RWPE1 (cell line): ENCODE results near the gene HEMGN.

ENCODE experiments used
- CTCF ChIA-PET: fragments of 350-600 bp; sonication (Branson Sonifier 250); formaldehyde crosslinking; extraction: SDS; loops from one replicate; lab custom pipeline; 2021; lab: Yijun Ruan, JAX
- POLR2A ChIA-PET: fragments of 400-600 bp; formaldehyde crosslinking; extraction: SDS; loops from one replicate; lab custom pipeline; 2020; ENCODE audit warnings: antibody characterized with exemption; ENCODE audit not compliant: low non-redundant PET; lab: Yijun Ruan, JAX
- DNase-seq: peaks from one replicate; pipeline ENCODE4 v3.0.0; 2012; ENCODE audit warnings: low spot score
- H3K27ac ChIP-seq: fragments of 450-650 bp; 2 replicates; pipeline ENCODE4 v1.5.1; 2017
- CTCF ChIP-seq: fragments of 450-650 bp; conservative IDR thresholded peaks from 2 replicates; pipeline ENCODE4 v1.5.1; 2017; ENCODE audit warnings: low read depth, mild to moderate bottlenecking

Gene HEMGN

GRCh38 chr9:97941323-97941722 is 3.4 kb upstream of the HEMGN start:
- DNase-seq, result no peak
- H3K27ac ChIP-seq, result no peak overlapping the region
- ChIA-PET POLR2A (no interaction called here), CTCF (interaction anchor here (0.6 kb wide), 1 partner anchor 245 kb away, joined by 3 read pairs; no protein-coding TSS in a partner anchor)
- TF ChIP-seq CTCF, result no peak

GRCh38 chr9:97940741-97941140 is 2.8 kb upstream of the HEMGN start:
- ChIA-PET POLR2A (no interaction called here), CTCF (no interaction called here)
- TF ChIP-seq CTCF, result no peak
- DNase-seq, result no peak
- no peak overlapping the region for H3K27ac ChIP-seq

GRCh38 chr9:97940233-97940632 is 2.3 kb upstream of the HEMGN start:
- TF ChIP-seq CTCF, result no peak
- H3K27ac ChIP-seq, result no peak overlapping the region
- CTCF ChIA-PET, result no interaction called here
- no peak for DNase-seq
- POLR2A ChIA-PET, result no interaction called here

GRCh38 chr9:97936998-97937397 is 974 bp downstream of the HEMGN start:
- no peak for TF ChIP-seq CTCF
- ChIA-PET POLR2A (no interaction called here), CTCF (interaction anchor here (1.5 kb wide), 1 partner anchor 14 kb away, joined by 7 read pairs; no protein-coding TSS in a partner anchor)
- DNase-seq, result no peak
- H3K27ac ChIP-seq, result no peak overlapping the region

- POLR2A ChIA-PET, result no interaction called here
- H3K27ac ChIP-seq, result no peak overlapping the region
- no peak for TF ChIP-seq CTCF
- CTCF ChIA-PET, result interaction anchor here (0.7 to 0.9 kb wide), 2 partner anchors 11 to 37 kb away, joined by 3 read pairs; no protein-coding TSS in a partner anchor
- DNase-seq, result no peak
Measured at GRCh38 chr9:97935276-97935675, 2.7 kb downstream of the HEMGN start.

GRCh38 chr9:97934321-97935115 is 3.5 kb downstream of the HEMGN start:
- no peak for TF ChIP-seq CTCF
- ChIA-PET CTCF (interaction anchor here (0.7 to 0.9 kb wide), 3 partner anchors 10 to 37 kb away, joined by 3 read pairs; no protein-coding TSS in a partner anchor), POLR2A (no interaction called here)
- DNase-seq, result no peak
- no peak overlapping the region for H3K27ac ChIP-seq
